Measurements from ENCODE around the gene PPP2R3B.
"Not testable (repeated sequence)": the region's sequence is repeated elsewhere in the genome, so short reads cannot be mapped to it uniquely, and the experiment has no call there.

Gene PPP2R3B

GRCh38 chrX:313546-313945 lies 73.2 kb downstream of the PPP2R3B start:
- H3K27me3 Mint-ChIP-seq: no peaks in the 10 kb centered on the region
- H3K4me1 Mint-ChIP-seq (ENCODE audit: low read depth): no peaks in the 10 kb centered on the region
- intact Hi-C loops (cut with micrococcal nuclease): no loop called here
- H3K36me3 Mint-ChIP-seq (ENCODE audit: low read depth): peaks cover 9% of the 10 kb centered on the region
- no peak overlapping the region for H3K4me3 Mint-ChIP-seq
- H3K27ac Mint-ChIP-seq: no peak overlapping the region
- H3K9me3 Mint-ChIP-seq: no peaks in the 10 kb centered on the region

- no peak overlapping the region for H3K27ac Mint-ChIP-seq
- no peaks in the 10 kb centered on the region for H3K4me1 Mint-ChIP-seq (ENCODE audit: low read depth)
- intact Hi-C loops (cut with micrococcal nuclease): no loop called here
These were observed 73.9 kb downstream of the PPP2R3B start for GRCh38 chrX:312621-313331.

GRCh38 chrX:311156-312129 lies 75.3 kb downstream of the PPP2R3B start:
- Mint-ChIP-seq H3K27me3 (no peaks in the 10 kb centered on the region), H3K9me3 (no peaks in the 10 kb centered on the region), H3K4me1 (ENCODE audit: low read depth) (no peaks in the 10 kb centered on the region), H3K27ac (no peak overlapping the region), H3K36me3 (ENCODE audit: low read depth) (no peaks in the 10 kb centered on the region), H3K4me3 (no peak overlapping the region)
- intact Hi-C loops (cut with micrococcal nuclease): no loop called here

More at GRCh38 chrX:312621-313331, 73.9 kb downstream of the PPP2R3B start:
- Mint-ChIP-seq H3K4me3 (no peak overlapping the region), H3K36me3 (ENCODE audit: low read depth) (peaks cover 2% of the 10 kb centered on the region), H3K9me3 (no peaks in the 10 kb centered on the region), H3K27me3 (no peaks in the 10 kb centered on the region)

- Mint-ChIP-seq H3K9me3 (no peaks in the 10 kb centered on the region), H3K27ac (no peak overlapping the region), H3K36me3 (ENCODE audit: low read depth) (peaks cover 7% of the 10 kb centered on the region), H3K27me3 (no peaks in the 10 kb centered on the region), H3K4me3 (no peak overlapping the region), H3K4me1 (ENCODE audit: low read depth) (no peaks in the 10 kb centered on the region)
- intact Hi-C loops (cut with micrococcal nuclease): no loop called here
These were observed 76.0 kb downstream of the PPP2R3B start for GRCh38 chrX:310621-311155.

- Mint-ChIP-seq H3K27me3 (no peaks in the 10 kb centered on the region), H3K9me3 (no peaks in the 10 kb centered on the region), H3K36me3 (ENCODE audit: low read depth) (peaks cover 24% of the 10 kb centered on the region), H3K4me3 (no peak overlapping the region), H3K27ac (no peak overlapping the region), H3K4me1 (ENCODE audit: low read depth) (no peaks in the 10 kb centered on the region)
- intact Hi-C loops (cut with micrococcal nuclease): no loop called here
These were observed 77.7 kb downstream of the PPP2R3B start for GRCh38 chrX:308821-309520.

- no peaks in the 10 kb centered on the region for H3K4me1 Mint-ChIP-seq (ENCODE audit: low read depth)
- no peaks in the 10 kb centered on the region for H3K27me3 Mint-ChIP-seq
- no peak overlapping the region for H3K27ac Mint-ChIP-seq
- intact Hi-C loops (cut with micrococcal nuclease): no loop called here
- H3K4me3 Mint-ChIP-seq: no peak overlapping the region
- H3K9me3 Mint-ChIP-seq: no peaks in the 10 kb centered on the region
- peaks cover 38% of the 10 kb centered on the region for H3K36me3 Mint-ChIP-seq (ENCODE audit: low read depth)
These were observed 79.2 kb downstream of the PPP2R3B start for GRCh38 chrX:307261-308111.

GRCh38 chrX:306614-307251 lies 80.0 kb downstream of the PPP2R3B start:
- H3K36me3 Mint-ChIP-seq (ENCODE audit: low read depth): peaks cover 45% of the 10 kb centered on the region
- intact Hi-C loops (cut with micrococcal nuclease); H3K4me3 Mint-ChIP-seq: not testable (repeated sequence)

GRCh38 chrX:305781-306613 lies 80.7 kb downstream of the PPP2R3B start:
- H3K27ac Mint-ChIP-seq; H3K4me3 Mint-ChIP-seq; H3K4me1 Mint-ChIP-seq (ENCODE audit: low read depth); intact Hi-C loops (cut with micrococcal nuclease); H3K9me3 Mint-ChIP-seq; H3K27me3 Mint-ChIP-seq: not testable (repeated sequence)
- H3K36me3 Mint-ChIP-seq (ENCODE audit: low read depth): peaks cover 52% of the 10 kb centered on the region

More at GRCh38 chrX:306614-307251, 80.0 kb downstream of the PPP2R3B start:
- H3K4me1 Mint-ChIP-seq (ENCODE audit: low read depth); H3K9me3 Mint-ChIP-seq; H3K27me3 Mint-ChIP-seq; H3K27ac Mint-ChIP-seq: not testable (repeated sequence)

- Mint-ChIP-seq H3K36me3 (ENCODE audit: low read depth) (peaks cover 70% of the 10 kb centered on the region), H3K4me1 (ENCODE audit: low read depth) (no peaks in the 10 kb centered on the region), H3K27me3 (no peaks in the 10 kb centered on the region), H3K4me3 (no peak overlapping the region), H3K9me3 (no peaks in the 10 kb centered on the region), H3K27ac (no peak overlapping the region)
- intact Hi-C loops (cut with micrococcal nuclease): no loop called here
These were observed 83.7 kb downstream of the PPP2R3B start for GRCh38 chrX:302975-303374.

- Mint-ChIP-seq H3K4me1 (ENCODE audit: low read depth) (no peaks in the 10 kb centered on the region), H3K27me3 (no peaks in the 10 kb centered on the region), H3K9me3 (no peaks in the 10 kb centered on the region), H3K4me3 (no peak overlapping the region), H3K36me3 (ENCODE audit: low read depth) (peaks cover 74% of the 10 kb centered on the region), H3K27ac (no peak overlapping the region)
- intact Hi-C loops (cut with micrococcal nuclease): no loop called here
These were observed 86.4 kb downstream of the PPP2R3B start for GRCh38 chrX:300334-300733.

GRCh38 chrX:298993-299392 lies 87.7 kb downstream of the PPP2R3B start:
- Mint-ChIP-seq H3K27ac (no peak overlapping the region), H3K9me3 (no peaks in the 10 kb centered on the region), H3K4me3 (no peak overlapping the region), H3K36me3 (ENCODE audit: low read depth) (peaks cover 74% of the 10 kb centered on the region), H3K4me1 (ENCODE audit: low read depth) (no peaks in the 10 kb centered on the region), H3K27me3 (no peaks in the 10 kb centered on the region)
- intact Hi-C loops (cut with micrococcal nuclease): no loop called here

GRCh38 chrX:295136-295535 lies 91.6 kb downstream of the PPP2R3B start:
- H3K27ac Mint-ChIP-seq: no peak overlapping the region
- H3K27me3 Mint-ChIP-seq: no peaks in the 10 kb centered on the region
- no peaks in the 10 kb centered on the region for H3K9me3 Mint-ChIP-seq
- no peaks in the 10 kb centered on the region for H3K4me1 Mint-ChIP-seq (ENCODE audit: low read depth)
- intact Hi-C loops (cut with micrococcal nuclease): no loop called here
- no peak overlapping the region for H3K4me3 Mint-ChIP-seq
- H3K36me3 Mint-ChIP-seq (ENCODE audit: low read depth): peaks cover 79% of the 10 kb centered on the region
